ENCODE data around the gene DEAF1. TPM values are rescaled to one million over a fixed set of nuclear protein-coding genes. Genes with fewer than 3 reads are reported as not detected.

DEAF1 gene
- total and polyA plus RNA-seq, 5 donors = 17.5 to 25.2 (median 20.8) TPM

DNA sequence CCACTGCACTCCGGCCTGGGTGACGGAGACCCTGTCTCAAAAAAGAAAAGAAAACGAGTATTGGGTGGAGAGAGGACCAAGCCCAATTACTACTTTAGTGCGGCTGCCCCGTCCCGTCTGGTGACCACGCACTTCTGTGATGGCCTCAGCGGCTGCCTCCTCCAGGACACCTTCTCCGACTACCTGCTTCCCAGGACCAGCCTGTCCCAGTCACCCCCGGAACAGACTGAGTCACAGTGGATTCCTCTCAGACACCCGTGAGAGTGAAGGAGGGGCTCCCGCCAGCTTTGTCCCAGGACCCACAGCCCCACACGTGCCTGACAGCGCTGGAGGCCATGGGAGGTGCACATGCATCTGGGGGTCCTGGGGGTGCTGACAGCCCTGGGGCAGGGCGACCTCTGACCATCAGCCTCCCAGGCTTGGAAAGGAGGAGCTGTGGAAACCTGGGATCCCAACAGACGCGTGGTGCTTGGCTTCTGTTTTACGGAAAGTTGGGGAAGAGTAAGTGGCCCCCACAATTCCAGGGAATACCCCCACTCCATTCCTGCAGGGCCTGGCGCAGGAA, 53.1 kb downstream of the DEAF1 start:
- intact Hi-C loops (cut with DNase I) = no loop called here
- H3K4me3 ChIP-seq (ENCODE audit: low read length) = no peak overlapping the region
- no peak for ATAC-seq
- DNase-seq = peak in 1 of 3 donors; percentile 46
- H3K27ac ChIP-seq (ENCODE audit: low read length) = no peak overlapping the region
- 94% methylated on average over 19 of the region's 19 CpGs for WGBS
- no peaks in the 10 kb centered on the region for H3K9me3 ChIP-seq (ENCODE audit: control insufficient read depth, low read length)
- peaks cover 10% of the 10 kb centered on the region for H3K4me1 ChIP-seq (ENCODE audit: control insufficient read depth, insufficient read depth, low read length)
- H3K27me3 ChIP-seq (ENCODE audit: control insufficient read depth, insufficient read depth) = no peaks in the 10 kb centered on the region

- ATAC-seq (no peak), DNase-seq (peak in 1 of 3 donors; percentile 37)
- Histone ChIP-seq H3K9me3 (ENCODE audit: control insufficient read depth, low read length) (no peaks in the 10 kb centered on the region), H3K27me3 (ENCODE audit: control insufficient read depth, insufficient read depth) (no peaks in the 10 kb centered on the region), H3K4me1 (ENCODE audit: control insufficient read depth, insufficient read depth, low read length) (peaks cover 10% of the 10 kb centered on the region), H3K4me3 (ENCODE audit: low read length) (no peak overlapping the region), H3K27ac (ENCODE audit: low read length) (no peak overlapping the region)
- 20% methylated on average over 69 of the region's 69 CpGs for WGBS
- intact Hi-C loops (cut with DNase I) = no loop called here
Observed at GRCh38 chr11:640021-640706, 54.9 kb downstream of the DEAF1 start.

DNA sequence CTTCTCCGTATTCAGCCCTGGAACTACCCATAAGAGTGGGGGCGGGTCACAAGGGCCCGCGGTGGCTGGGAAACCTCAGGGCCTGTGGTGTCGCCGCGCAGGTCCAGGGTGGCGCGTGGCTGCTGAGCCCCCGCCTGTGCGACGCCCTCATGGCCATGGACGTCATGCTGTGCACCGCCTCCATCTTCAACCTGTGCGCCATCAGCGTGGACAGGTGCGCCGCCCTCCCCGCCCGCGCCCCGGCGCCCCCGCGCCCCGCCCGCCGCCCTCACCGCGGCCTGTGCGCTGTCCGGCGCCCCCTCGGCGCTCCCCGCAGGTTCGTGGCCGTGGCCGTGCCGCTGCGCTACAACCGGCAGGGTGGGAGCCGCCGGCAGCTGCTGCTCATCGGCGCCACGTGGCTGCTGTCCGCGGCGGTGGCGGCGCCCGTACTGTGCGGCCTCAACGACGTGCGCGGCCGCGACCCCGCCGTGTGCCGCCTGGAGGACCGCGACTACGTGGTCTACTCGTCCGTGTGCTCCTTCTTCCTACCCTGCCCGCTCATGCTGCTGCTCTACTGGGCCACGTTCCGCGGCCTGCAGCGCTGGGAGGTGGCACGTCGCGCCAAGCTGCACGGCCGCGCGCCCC, 55.6 kb downstream of the DEAF1 start:
- H3K4me1 ChIP-seq (ENCODE audit: control insufficient read depth, insufficient read depth, low read length) = peaks cover 10% of the 10 kb centered on the region
- ATAC-seq (no peak), DNase-seq (peak in 1 of 3 donors; percentile 61)
- intact Hi-C loops (cut with DNase I) = no loop called here
- H3K4me3 ChIP-seq (ENCODE audit: low read length) = peak overlapping the region; percentile 2
- H3K27me3 ChIP-seq (ENCODE audit: control insufficient read depth, insufficient read depth) = no peaks in the 10 kb centered on the region
- no peaks in the 10 kb centered on the region for H3K9me3 ChIP-seq (ENCODE audit: control insufficient read depth, low read length)
- H3K27ac ChIP-seq (ENCODE audit: low read length) = no peak overlapping the region
- 3% methylated on average over 80 of the region's 80 CpGs for WGBS

DNA sequence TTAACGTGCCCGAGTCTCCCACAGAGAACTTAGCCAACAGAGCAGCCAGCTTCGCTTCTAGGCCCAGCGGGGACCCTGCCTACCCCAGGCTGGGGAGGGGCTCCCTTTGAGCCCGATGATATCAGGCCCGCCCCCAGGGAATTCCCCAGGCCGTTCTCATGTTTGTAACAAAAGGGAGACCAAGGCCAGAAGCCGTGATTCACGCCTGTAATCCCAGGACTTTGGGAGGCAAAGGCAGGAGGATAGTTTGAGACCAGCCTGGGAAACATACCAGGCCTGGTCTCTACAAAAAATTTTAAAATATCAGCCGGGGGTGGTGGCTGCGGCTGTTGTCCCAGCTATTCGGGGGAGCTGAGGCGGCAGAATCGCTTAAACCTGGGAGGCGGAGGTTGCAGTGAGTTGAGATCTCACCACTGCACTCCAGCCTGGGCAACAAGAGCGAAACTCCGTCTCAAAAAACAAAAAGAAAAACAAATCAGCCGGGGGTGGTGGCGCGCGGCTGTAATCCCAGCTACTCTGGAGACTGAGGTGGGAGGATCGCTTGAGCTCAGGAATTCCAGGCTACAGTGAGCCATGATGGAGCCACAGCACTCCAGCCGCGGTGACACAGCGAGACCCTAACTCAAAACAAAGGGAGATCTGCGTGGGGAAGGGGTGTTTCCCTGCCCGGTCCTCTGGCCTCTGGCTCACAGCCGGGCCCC, 56.2 kb downstream of the DEAF1 start:
- intact Hi-C loops (cut with DNase I) = no loop called here
- no peaks in the 10 kb centered on the region for H3K27me3 ChIP-seq (ENCODE audit: control insufficient read depth, insufficient read depth)
- H3K4me3 ChIP-seq (ENCODE audit: low read length) = no peak overlapping the region
- no peaks in the 10 kb centered on the region for H3K9me3 ChIP-seq (ENCODE audit: control insufficient read depth, low read length)
- ATAC-seq = no peak
- peaks cover 10% of the 10 kb centered on the region for H3K4me1 ChIP-seq (ENCODE audit: control insufficient read depth, insufficient read depth, low read length)
- WGBS = 38% methylated on average over 28 of the region's 28 CpGs
- H3K27ac ChIP-seq (ENCODE audit: low read length) = no peak overlapping the region
- DNase-seq = peak in 1 of 3 donors; percentile 72

DNA sequence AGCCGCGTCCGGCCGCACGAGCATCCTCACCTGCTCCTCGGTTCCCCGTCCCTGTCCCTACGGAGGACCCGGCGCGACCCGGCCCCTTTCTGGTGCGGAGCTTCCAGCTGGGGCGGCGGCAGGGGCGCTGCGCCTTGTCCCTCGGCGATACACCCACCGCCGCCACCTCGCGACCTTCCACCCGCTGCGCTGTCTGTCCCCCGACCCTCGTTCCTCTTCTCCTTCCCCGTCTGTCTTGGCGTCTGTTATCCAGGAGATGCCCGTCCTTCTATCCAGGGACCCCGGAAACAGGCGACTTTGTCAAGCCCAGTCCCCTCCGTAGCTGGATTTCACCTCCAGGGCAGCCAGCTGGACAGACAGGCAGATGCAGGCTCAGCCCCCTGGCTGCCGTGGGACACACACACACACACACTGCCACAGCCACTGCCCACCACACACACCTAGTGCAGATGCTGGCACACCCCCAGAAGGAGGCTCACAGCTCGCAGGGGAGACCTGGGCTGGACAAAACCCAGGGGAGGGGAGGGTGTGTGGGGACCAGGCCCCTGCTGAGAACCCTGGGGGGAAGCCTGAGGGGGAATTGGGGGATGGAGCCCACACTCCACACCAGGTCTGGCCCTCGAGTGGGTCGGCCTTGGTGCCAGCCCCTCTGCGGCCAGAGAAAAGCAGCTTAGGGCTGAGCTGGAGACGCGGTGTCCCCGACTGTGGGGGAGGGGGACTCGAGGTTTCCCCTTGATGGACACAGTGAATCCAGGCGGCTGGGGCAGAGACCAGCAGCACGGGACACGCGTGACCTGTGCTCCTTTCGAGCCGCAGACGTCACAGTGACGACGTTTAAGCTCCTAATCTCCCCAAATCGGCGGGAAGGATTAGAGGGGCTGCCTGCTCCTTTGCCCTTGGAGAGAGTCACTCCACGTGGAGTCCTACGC, 57.2 kb downstream of the DEAF1 start:
- Histone ChIP-seq H3K4me3 (ENCODE audit: low read length) (peak overlapping the region; percentile 8), H3K27me3 (ENCODE audit: control insufficient read depth, insufficient read depth) (no peaks in the 10 kb centered on the region), H3K27ac (ENCODE audit: low read length) (no peak overlapping the region), H3K4me1 (ENCODE audit: control insufficient read depth, insufficient read depth, low read length) (peaks cover 10% of the 10 kb centered on the region), H3K9me3 (ENCODE audit: control insufficient read depth, low read length) (no peaks in the 10 kb centered on the region)
- 24% methylated on average over 55 of the region's 55 CpGs for WGBS
- DNase-seq (peak in 1 of 3 donors; percentile 45), ATAC-seq (no peak)
- intact Hi-C loops (cut with DNase I) = no loop called here

GRCh38 chr11:637333-637592, 57.8 kb downstream of the DEAF1 start:
- intact Hi-C loops (cut with DNase I) = no loop called here
- WGBS = 4% methylated on average over 34 of the region's 34 CpGs
- H3K27me3 ChIP-seq (ENCODE audit: control insufficient read depth, insufficient read depth) = no peaks in the 10 kb centered on the region
- no peak for ATAC-seq
- no peak for DNase-seq
- no peak overlapping the region for H3K27ac ChIP-seq (ENCODE audit: low read length)
- H3K9me3 ChIP-seq (ENCODE audit: control insufficient read depth, low read length) = no peaks in the 10 kb centered on the region
- H3K4me1 ChIP-seq (ENCODE audit: control insufficient read depth, insufficient read depth, low read length) = peaks cover 10% of the 10 kb centered on the region
- peak overlapping the region; percentile 8 for H3K4me3 ChIP-seq (ENCODE audit: low read length)

GRCh38 chr11:636511-637332, 58.3 kb downstream of the DEAF1 start, which contains the start of gene DRD4:
Gene DRD4, plus strand, starts transcription at chr11:637269. Its CDS starts 36 bp downstream, at chr11:637305.
- DNase-seq (peak in 2 of 3 donors; percentile 56 to 70), ATAC-seq (peak; percentile 54 to 55)
- Histone ChIP-seq H3K27ac (ENCODE audit: low read length) (no peak within 1 kb of the TSS), H3K4me1 (ENCODE audit: control insufficient read depth, insufficient read depth, low read length) (peaks cover 10% of the 10 kb centered on the region), H3K9me3 (ENCODE audit: control insufficient read depth, low read length) (no peaks in the 10 kb centered on the region), H3K27me3 (ENCODE audit: control insufficient read depth, insufficient read depth) (no peaks in the 10 kb centered on the region), H3K4me3 (ENCODE audit: low read length) (peak within 1 kb of the TSS; percentile 8)
- WGBS = 10% methylated on average over 100 of the region's 100 CpGs
- intact Hi-C loops (cut with DNase I) = no loop called here

- H3K27ac ChIP-seq (ENCODE audit: low read length) = no peak overlapping the region
- ATAC-seq (no peak), DNase-seq (peak in 1 of 3 donors; percentile 29)
- intact Hi-C loops (cut with DNase I) = no loop called here
- H3K4me3 ChIP-seq (ENCODE audit: low read length) = no peak overlapping the region
- peaks cover 10% of the 10 kb centered on the region for H3K4me1 ChIP-seq (ENCODE audit: control insufficient read depth, insufficient read depth, low read length)
- WGBS = 69% methylated on average over 22 of the region's 22 CpGs
- no peaks in the 10 kb centered on the region for H3K27me3 ChIP-seq (ENCODE audit: control insufficient read depth, insufficient read depth)
- H3K9me3 ChIP-seq (ENCODE audit: control insufficient read depth, low read length) = no peaks in the 10 kb centered on the region
Observed at GRCh38 chr11:635945-636510, 59.0 kb downstream of the DEAF1 start.

- ATAC-seq = no peak
- Histone ChIP-seq H3K27me3 (ENCODE audit: control insufficient read depth, insufficient read depth) (no peaks in the 10 kb centered on the region), H3K4me3 (ENCODE audit: low read length) (no peak overlapping the region), H3K4me1 (ENCODE audit: control insufficient read depth, insufficient read depth, low read length) (no peaks in the 10 kb centered on the region), H3K27ac (ENCODE audit: low read length) (no peak overlapping the region), H3K9me3 (ENCODE audit: control insufficient read depth, low read length) (no peaks in the 10 kb centered on the region)
- WGBS = 94% methylated on average over 5 of the region's 5 CpGs
- no peak for DNase-seq
- intact Hi-C loops (cut with DNase I) = no loop called here
Observed at GRCh38 chr11:630871-631270, 64.2 kb downstream of the DEAF1 start.

GRCh38 chr11:629237-629583, 65.8 kb downstream of the DEAF1 start:
- Histone ChIP-seq H3K4me1 (ENCODE audit: control insufficient read depth, insufficient read depth, low read length) (no peaks in the 10 kb centered on the region), H3K27ac (ENCODE audit: low read length) (no peak overlapping the region), H3K4me3 (ENCODE audit: low read length) (no peak overlapping the region), H3K9me3 (ENCODE audit: control insufficient read depth, low read length) (no peaks in the 10 kb centered on the region), H3K27me3 (ENCODE audit: control insufficient read depth, insufficient read depth) (no peaks in the 10 kb centered on the region)
- DNase-seq = peak in 1 of 3 donors; percentile 42
- intact Hi-C loops (cut with DNase I) = no loop called here
- 39% methylated on average over 10 of the region's 10 CpGs for WGBS
- no peak for ATAC-seq
